BJ (cell line): ENCODE results near the gene USP53. TPM values are rescaled to one million over a fixed set of nuclear protein-coding genes. Genes with fewer than 3 reads are reported as not detected.
"Not testable (repeated sequence)": the region's sequence is repeated elsewhere in the genome, so short reads cannot be mapped to it uniquely, and the experiment has no call there.

Source experiments
- CTCF ChIA-PET: fragments of 350-600 bp; formaldehyde crosslinking; extraction: SDS; loops from one replicate; lab custom pipeline; 2021; ENCODE audit warnings: antibody characterized with exemption, inconsistent platforms; lab: Yijun Ruan, JAX
- POLR2A ChIA-PET: fragments of 300-600 bp; sonication (Branson Sonifier 250); formaldehyde crosslinking; extraction: SDS; loops from one replicate; lab custom pipeline; 2021; ENCODE audit warnings: antibody characterized with exemption; lab: Charles Lee
- DNase-seq: peaks from one replicate; pipeline ENCODE4 v3.0.0-alpha.2; 2011; ENCODE audit warnings: low read depth
- H3K27me3 ChIP-seq: 2 replicates; pipeline ENCODE4 v1.6.0; 2011; ENCODE audit warnings: low read length; ENCODE audit not compliant: control insufficient read depth, insufficient read depth
- H3K36me3 ChIP-seq: 2 replicates; pipeline ENCODE4 v1.5.1; 2011; ENCODE audit warnings: low read length; ENCODE audit not compliant: control insufficient read depth, insufficient read depth
- H3K4me3 ChIP-seq: 2 replicates; pipeline ENCODE4 v1.5.1; 2011; ENCODE audit warnings: low read depth, mild to moderate bottlenecking, control low read depth, low read length
- polyA plus RNA-seq: library from polyadenylated mRNA; depleted of rRNA; stranded (reverse); fragments of >200 nt; gene quantifications from 2 replicates; pipeline ENCODE4 v1.2.3, GENCODE V29; 2011; rRNA removed
- TF ChIP-seq, protein P1 (sequence below): IDR thresholded peaks from 2 replicates; pipeline ENCODE4 v1.5.1; 2011; ENCODE audit warnings: low read depth, mild to moderate bottlenecking, control low read depth, inconsistent platforms, low read length, moderate library complexity; ENCODE audit not compliant: insufficient read depth

The USP53 gene
- polyA plus RNA-seq, 1 experiment = 70.5 TPM

DNA sequence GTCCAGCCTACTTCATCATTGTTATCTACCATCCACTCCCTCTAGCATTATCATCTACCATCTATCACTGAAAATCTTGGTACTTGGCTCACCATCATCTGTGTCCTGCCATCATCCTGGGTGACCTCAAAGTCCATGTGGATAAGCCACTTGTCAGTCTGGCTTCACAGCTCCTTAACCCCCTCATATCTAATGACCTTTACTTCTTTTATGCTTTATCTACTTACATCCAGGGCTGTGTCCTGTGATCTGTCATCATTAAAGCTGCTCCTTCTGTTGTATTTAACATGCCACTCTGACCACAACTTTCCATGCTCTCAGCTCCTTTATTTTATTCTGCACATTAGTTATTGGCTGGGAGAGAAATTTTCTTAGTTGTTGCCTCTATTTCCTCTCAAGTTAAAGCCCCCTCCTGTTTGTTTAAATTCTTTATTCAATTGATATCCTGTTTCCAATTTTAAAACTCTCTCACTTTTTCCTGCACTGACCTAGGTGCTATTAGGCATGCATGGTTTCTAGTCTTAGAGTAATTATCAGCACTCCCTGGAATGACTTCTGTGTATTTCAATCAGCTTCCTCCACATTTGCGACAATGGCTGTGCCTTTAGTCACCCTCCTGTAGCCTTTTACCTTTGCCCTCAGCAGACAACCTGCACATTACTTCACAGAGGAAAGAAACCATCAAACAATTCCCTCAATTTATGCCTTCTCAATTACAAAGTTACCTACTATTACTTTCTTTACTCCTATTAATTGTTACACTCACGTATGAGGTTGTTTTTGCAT lies 117.5 kb downstream of the USP53 start:
- TF ChIP-seq, protein P1, sequence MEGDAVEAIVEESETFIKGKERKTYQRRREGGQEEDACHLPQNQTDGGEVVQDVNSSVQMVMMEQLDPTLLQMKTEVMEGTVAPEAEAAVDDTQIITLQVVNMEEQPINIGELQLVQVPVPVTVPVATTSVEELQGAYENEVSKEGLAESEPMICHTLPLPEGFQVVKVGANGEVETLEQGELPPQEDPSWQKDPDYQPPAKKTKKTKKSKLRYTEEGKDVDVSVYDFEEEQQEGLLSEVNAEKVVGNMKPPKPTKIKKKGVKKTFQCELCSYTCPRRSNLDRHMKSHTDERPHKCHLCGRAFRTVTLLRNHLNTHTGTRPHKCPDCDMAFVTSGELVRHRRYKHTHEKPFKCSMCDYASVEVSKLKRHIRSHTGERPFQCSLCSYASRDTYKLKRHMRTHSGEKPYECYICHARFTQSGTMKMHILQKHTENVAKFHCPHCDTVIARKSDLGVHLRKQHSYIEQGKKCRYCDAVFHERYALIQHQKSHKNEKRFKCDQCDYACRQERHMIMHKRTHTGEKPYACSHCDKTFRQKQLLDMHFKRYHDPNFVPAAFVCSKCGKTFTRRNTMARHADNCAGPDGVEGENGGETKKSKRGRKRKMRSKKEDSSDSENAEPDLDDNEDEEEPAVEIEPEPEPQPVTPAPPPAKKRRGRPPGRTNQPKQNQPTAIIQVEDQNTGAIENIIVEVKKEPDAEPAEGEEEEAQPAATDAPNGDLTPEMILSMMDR = no peak
- DNase-seq = no peak
- ChIA-PET POLR2A (no interaction called here), CTCF (interaction anchor here (0.6 kb wide), 1 partner anchor 29 kb away, joined by 3 read pairs; no protein-coding TSS in a partner anchor)
- Histone ChIP-seq H3K36me3 (no peaks in the 10 kb centered on the region), H3K27me3 (0 out of 2 replicates have a peak, but pooled peaks cover 2% of the 10 kb centered on the region), H3K4me3 (no peak overlapping the region)

DNA sequence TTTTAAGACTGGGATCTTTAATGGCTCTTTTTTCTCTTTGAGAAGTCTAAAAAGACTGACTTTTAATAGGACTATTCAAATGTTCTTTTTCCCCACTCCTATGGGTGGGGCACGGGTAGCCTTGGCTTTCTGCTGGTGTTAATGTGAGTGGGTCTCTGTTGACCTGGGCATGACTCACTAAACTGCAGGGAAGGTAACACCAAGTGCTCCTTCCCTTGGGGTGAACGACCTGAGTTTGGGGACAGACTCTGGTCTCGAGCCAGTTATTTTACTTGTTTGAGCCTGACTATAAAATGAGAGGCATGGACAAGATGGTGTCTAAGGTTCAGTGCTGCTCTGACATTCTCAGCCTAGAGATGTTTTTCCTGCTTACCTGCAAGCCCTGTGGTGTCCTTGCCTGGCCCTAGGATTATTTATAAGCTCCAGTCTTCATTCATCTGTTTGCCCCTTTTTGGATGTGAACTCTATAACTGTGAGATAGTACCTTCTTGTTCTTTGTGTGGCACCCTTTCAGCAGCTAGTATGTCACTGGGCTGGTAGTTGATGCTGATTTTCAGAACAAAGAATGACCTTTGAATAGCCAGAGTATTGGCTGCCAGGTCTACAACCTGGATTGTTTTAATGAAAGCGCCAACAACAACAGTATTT lies 123.9 kb downstream of the USP53 start:
- CTCF ChIA-PET, H3K36me3 ChIP-seq, POLR2A ChIA-PET, H3K27me3 ChIP-seq, DNase-seq, H3K4me3 ChIP-seq: not testable (repeated sequence)

DNA sequence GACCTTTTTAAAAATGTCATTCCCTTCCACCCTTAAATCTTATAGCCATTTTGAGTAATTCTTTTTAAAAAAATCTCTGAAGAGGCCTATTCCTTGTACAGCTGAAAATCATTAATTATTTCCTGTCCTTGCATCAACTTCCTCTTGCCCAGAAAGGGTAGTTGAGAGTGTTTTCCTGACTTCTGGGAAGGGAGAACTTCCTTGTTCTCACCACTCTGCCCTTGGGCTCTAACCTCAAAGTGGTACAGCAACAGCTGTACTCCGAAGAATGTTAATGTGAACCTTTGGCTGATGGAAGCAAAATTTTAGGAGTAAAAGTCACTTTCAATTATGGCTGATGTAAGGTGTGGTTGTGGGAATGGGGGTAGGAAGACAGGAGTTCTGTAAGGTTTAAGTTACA lies 124.5 kb downstream of the USP53 start:
- Histone ChIP-seq H3K36me3 (no peaks in the 10 kb centered on the region), H3K4me3 (no peak overlapping the region), H3K27me3 (no peaks in the 10 kb centered on the region)
- ChIA-PET POLR2A (no interaction called here), CTCF (no interaction called here)
- no peak for DNase-seq
- TF ChIP-seq, protein P1 = no peak

DNA sequence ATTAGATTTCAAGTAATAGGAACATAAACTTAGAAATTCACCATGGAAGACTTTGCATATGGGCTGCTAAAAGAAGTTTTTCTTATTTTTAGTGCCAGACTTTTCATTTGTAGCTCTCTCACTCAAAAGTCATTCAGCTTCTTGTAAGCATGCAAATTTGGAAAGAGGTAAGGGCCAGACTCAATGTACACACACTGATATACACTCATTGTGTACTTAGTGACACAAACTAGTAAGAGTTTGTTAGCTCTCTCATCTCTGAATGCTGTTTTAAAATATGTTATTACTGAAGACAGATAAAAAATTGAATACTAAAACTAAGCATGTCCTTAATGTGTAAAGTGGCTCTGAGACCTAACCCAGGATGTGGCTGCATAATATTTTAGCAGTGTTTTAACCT lies 127.4 kb downstream of the USP53 start:
- H3K36me3 ChIP-seq, H3K27me3 ChIP-seq, DNase-seq, H3K4me3 ChIP-seq, CTCF ChIA-PET: not testable (repeated sequence)
- POLR2A ChIA-PET = interaction anchor here (0.6 kb wide), 1 partner anchor 249 kb away, joined by 3 read pairs; no protein-coding TSS in a partner anchor

DNA sequence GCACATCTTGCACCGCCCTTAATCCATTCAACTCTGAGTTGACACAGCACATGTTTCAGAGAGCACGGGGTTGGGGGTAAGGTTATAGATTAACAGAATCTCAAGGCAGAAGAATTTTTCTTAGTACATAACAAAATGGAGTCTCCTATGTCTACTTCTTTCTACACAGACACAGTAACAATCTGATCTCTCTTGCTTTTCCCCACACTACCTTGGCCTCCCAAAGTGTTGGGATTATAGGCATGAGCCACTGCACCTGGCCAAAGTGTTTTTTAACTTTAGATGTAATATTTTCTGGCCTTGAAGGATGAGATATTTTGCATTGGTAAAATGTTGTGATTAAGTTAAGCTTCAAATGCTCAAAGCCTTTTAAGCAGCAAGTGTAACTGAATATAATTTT lies 130.8 kb downstream of the USP53 start:
- H3K27me3 ChIP-seq, POLR2A ChIA-PET, CTCF ChIA-PET, DNase-seq, H3K36me3 ChIP-seq, H3K4me3 ChIP-seq: not testable (repeated sequence)

Other genes with a start within 250 kb of the USP53 start
- 0.17 and 0.29 TPM in 2 replicates for gene MYOZ2, start 76.9 kb upstream of the USP53 start, polyA plus RNA-seq
- not detected in 2 replicates for gene FABP2, start 109.4 kb downstream of the USP53 start, polyA plus RNA-seq